HepG2 (cell line): Measurements from ENCODE around the gene SLC4A9. TPM values are rescaled to one million over a fixed set of nuclear protein-coding genes. Genes with fewer than 3 reads are reported as not detected.

ENCODE experiments used
- ATAC-seq: fragments of 200-7000 bp; cut with Tn5 transposase; 3 replicates; pipeline ENCODE4 v1.9.1; 2020; ENCODE audit warnings: mild to moderate bottlenecking, moderate library complexity
- BruUV-seq: library from RNA; stranded (reverse); fragments of 400-500 nt; replicated peaks from 2 replicates; lab custom pipeline; 2021; lab: Mats Ljungman, UMichigan
- CTCF ChIA-PET: fragments of 300-600 bp; formaldehyde crosslinking; extraction: SDS; loops from one replicate; lab custom pipeline; 2021; ENCODE audit warnings: low total read pairs, inconsistent platforms, low intra/inter-chr PET ratio; lab: Yijun Ruan, JAX
- POLR2A ChIA-PET: fragments of 350-600 bp; sonication (Branson Sonifier 250); formaldehyde crosslinking; loops from one replicate; lab custom pipeline; 2020; ENCODE audit warnings: antibody characterized with exemption, inconsistent platforms; lab: Yijun Ruan, JAX
- DNase-seq: peaks from one replicate; pipeline ENCODE4 v3.0.0-alpha.2; 2015; ENCODE audit warnings: low spot score
- FAIRE-seq: peaks from 3 replicates; lab custom pipeline; 2011; peaks lifted over from hg19 to GRCh38; lab: Jason Lieb, UNC
- H2AFZ ChIP-seq: one replicate; pipeline ENCODE4 v1.6.1; 2011; ENCODE audit warnings: low read length, inconsistent platforms
- H3K27ac ChIP-seq: fragments of 300-600 bp; 3 replicates; pipeline ENCODE4 v1.8.0; 2011; ENCODE audit warnings: mixed run types, mild to moderate bottlenecking, mixed read lengths, low read length, inconsistent platforms; ENCODE audit not compliant: insufficient read depth; ENCODE audit errors: extremely low read length
- H3K27me3 ChIP-seq, 2 experiments: fragments of 200-600 bp in 1 of 2; 2 replicates in 1 of 2; 3 replicates in 1 of 2; pipeline versions ENCODE4 v1.6.0 to v1.8.0; 2011; ENCODE audit warnings: low read length in 2 of 2, mild to moderate bottlenecking in 2 of 2, moderate library complexity in 2 of 2, inconsistent platforms in 1 of 2; ENCODE audit not compliant: insufficient read depth in 2 of 2, control insufficient read depth in 1 of 2
- H3K36me3 ChIP-seq, 2 experiments: fragments of 200-600 bp in 1 of 2; replicated peaks in 1 of 2; 2 replicates in 1 of 2; 3 replicates in 1 of 2; pipeline versions ENCODE4 v1.5.1 to v1.8.0; 2011; ENCODE audit warnings: low read length in 2 of 2, inconsistent platforms in 1 of 2; ENCODE audit not compliant: insufficient read depth in 2 of 2, control insufficient read depth in 1 of 2
- H3K4me1 ChIP-seq: 2 replicates; pipeline ENCODE4 v1.5.1; 2012; ENCODE audit warnings: low read length, inconsistent platforms; ENCODE audit not compliant: insufficient read depth
- H3K4me2 ChIP-seq: 2 replicates; pipeline ENCODE4 v1.6.0; 2011; ENCODE audit warnings: low read depth, low read length, inconsistent platforms
- H3K4me3 ChIP-seq, 3 experiments: fragments of 200-600 bp in 1 of 3; sonication (generic), shearing (Covaris generic) in 1 of 3; replicated peaks in 1 of 3; 2 replicates each; pipeline ENCODE4 v1.5.1; 2011 to 2016; ENCODE audit warnings: low read length in 3 of 3, inconsistent platforms in 2 of 3, low read depth in 2 of 3, mild to moderate bottlenecking in 2 of 3, control low read depth in 1 of 3, mixed read lengths in 1 of 3; ENCODE audit not compliant: insufficient read depth in 1 of 3
- H3K79me2 ChIP-seq: one replicate; pipeline ENCODE4 v1.6.1; 2011; ENCODE audit warnings: low read length, inconsistent platforms; ENCODE audit not compliant: insufficient read depth
- H3K9ac ChIP-seq: 2 replicates; pipeline ENCODE4 v1.6.0; 2011; ENCODE audit warnings: mild to moderate bottlenecking, low read depth, low read length, inconsistent platforms; ENCODE audit not compliant: insufficient read depth
- H3K9me3 ChIP-seq: 2 replicates; pipeline ENCODE4 v1.5.1; 2012; ENCODE audit warnings: mild to moderate bottlenecking, low read length
- H4K20me1 ChIP-seq: 2 replicates; pipeline ENCODE4 v1.6.0; 2011; ENCODE audit warnings: inconsistent platforms, mild to moderate bottlenecking, low read length, moderate library complexity; ENCODE audit not compliant: insufficient read depth
- BATF2 ChIP-seq: sonication (generic); formaldehyde crosslinking; IDR thresholded peaks from 2 replicates; pipeline ENCODE4 v1.8.0; 2022; ENCODE audit warnings: mild to moderate bottlenecking, missing genetic modification reagents, moderate library complexity
- CEBPG ChIP-seq: IDR thresholded peaks from 2 replicates; pipeline ENCODE4 v1.6.1; 2016
- FIP1L1 ChIP-seq: fragments of 200-400 bp; formaldehyde crosslinking; IDR thresholded peaks from 2 replicates; pipeline ENCODE4 v1.6.1; 2018; ENCODE audit warnings: low read depth, mild to moderate bottlenecking, low read length, moderate library complexity, borderline replicate concordance; ENCODE audit not compliant: insufficient read depth
- GATA4 ChIP-seq: sonication (generic); IDR thresholded peaks from 2 replicates; pipeline ENCODE4 v1.6.1; 2016; ENCODE audit warnings: antibody characterized with exemption, low read depth, borderline replicate concordance
- PRPF4 ChIP-seq: fragments of 200-400 bp; formaldehyde crosslinking; IDR thresholded peaks from 2 replicates; pipeline ENCODE4 v1.6.1; 2016; ENCODE audit warnings: low read length, low read depth; ENCODE audit not compliant: poor library complexity, severe bottlenecking
- SPEN ChIP-seq: sonication (generic); formaldehyde crosslinking; IDR thresholded peaks from 2 replicates; pipeline ENCODE4 v1.5.1; 2020; ENCODE audit warnings: low read depth, mild to moderate bottlenecking, missing genetic modification reagents
- STAT5B ChIP-seq: sonication (generic); formaldehyde crosslinking; IDR thresholded peaks from 2 replicates; pipeline ENCODE4 v1.4.0; 2020; ENCODE audit warnings: missing genetic modification reagents
- ZBTB37 ChIP-seq: sonication (generic); formaldehyde crosslinking; IDR thresholded peaks from 2 replicates; pipeline ENCODE4 v1.4.0; 2020; ENCODE audit warnings: mild to moderate bottlenecking, missing genetic modification reagents
- ZNF329 ChIP-seq: sonication (generic); formaldehyde crosslinking; IDR thresholded peaks from 2 replicates; pipeline ENCODE4 v1.9.0; 2021; ENCODE audit warnings: low read depth, mild to moderate bottlenecking, missing genetic modification reagents
- ZNF33B ChIP-seq: sonication (generic); formaldehyde crosslinking; IDR thresholded peaks from 2 replicates; pipeline ENCODE4 v1.5.1; 2020; ENCODE audit warnings: mild to moderate bottlenecking, missing genetic modification reagents
- ZNF484 ChIP-seq: sonication (generic); formaldehyde crosslinking; IDR thresholded peaks from 2 replicates; pipeline ENCODE4 v1.5.1; 2020; ENCODE audit warnings: mild to moderate bottlenecking, low read depth, missing genetic modification reagents, borderline replicate concordance
- ZNF496 ChIP-seq: sonication (generic); formaldehyde crosslinking; IDR thresholded peaks from 2 replicates; pipeline ENCODE4 v1.8.1; 2023; ENCODE audit warnings: mild to moderate bottlenecking, moderate library complexity, missing genetic modification reagents; ENCODE audit not compliant: insufficient replicate concordance
- ZNF549 ChIP-seq: sonication (generic); formaldehyde crosslinking; IDR thresholded peaks from 2 replicates; pipeline ENCODE4 v1.5.0; 2020; ENCODE audit warnings: missing genetic modification reagents
- ZNF580 ChIP-seq: IDR thresholded peaks from 2 replicates; pipeline ENCODE4 v1.6.1; 2016; ENCODE audit warnings: low read depth, borderline replicate concordance
- ZNF768 ChIP-seq: sonication (generic); formaldehyde crosslinking; IDR thresholded peaks from 2 replicates; pipeline ENCODE4 v1.4.0; 2020; ENCODE audit warnings: missing genetic modification reagents
- WGBS: methylation state at CpG from one replicate; pipeline ENCODE4 v1.1.6; 2017; ENCODE audit warnings: low lambda C conversion rate; 5-methylcytosine and 5-hydroxymethylcytosine counted together
- in situ Hi-C: cut with HindIII; loops from 2 replicates; pipeline ENCODE4 v1.10.0; 2017; ENCODE audit warnings: low pct_unique_long_range_greater_than_20kb; ENCODE audit not compliant: extremely low pct_ligation_motif_present
- intact Hi-C: fragments of 100-400 bp; cut with micrococcal nuclease; formaldehyde crosslinking; loops from one replicate; pipeline ENCODE4 v1.10.0; 2022; ENCODE audit not compliant: unreplicated experiment
- polyA plus RNA-seq, 8 experiments: library from polyadenylated mRNA; depleted of rRNA in 3 of 8; stranded (reverse) in 7 of 8; unstranded in 1 of 8; fragments of >200 nt; fragmentation: Illumina TruSeq in 4 of 8; extraction: Trizol in 4 of 8; gene quantifications; 2 replicates each; pipeline versions ENCODE4 v1.2.1 to v1.2.3, GENCODE V29; 2011 to 2016; ENCODE audit warnings: low read depth in 4 of 8, missing spikeins in 1 of 8, mixed read lengths in 1 of 8; ENCODE audit not compliant: insufficient read depth in 1 of 8
- total RNA-seq, 5 experiments: library from RNA; depleted of rRNA; stranded (reverse); fragments of >200 nt; fragmentation: Illumina TruSeq; extraction: Trizol; gene quantifications; 2 replicates each; pipeline ENCODE4 v1.2.3, GENCODE V29; 2016; ENCODE audit warnings: low read depth in 1 of 5

SLC4A9 gene
- total and polyA plus RNA-seq, 2 of the 13 experiments (the other 11 are each of a cell fraction or from before 2014, with no cell fraction given) = not detected

- Histone ChIP-seq H3K4me1 (peaks cover 48% of the 10 kb centered on the region), H3K9ac (no peak overlapping the region), H3K36me3 (no peaks in the 10 kb centered on the region), H3K4me2 (no peak overlapping the region), H3K27me3 (no peaks in the 10 kb centered on the region), H4K20me1 (no peaks in the 10 kb centered on the region), H2AFZ (no peak overlapping the region), H3K79me2 (no peaks in the 10 kb centered on the region), H3K4me3 (no peak overlapping the region), H3K27ac (no peak overlapping the region), H3K9me3 (no peaks in the 10 kb centered on the region)
- FAIRE-seq = no peak
- 41% methylated on average over 7 of the region's 7 CpGs for WGBS
- no peak for ATAC-seq
- TF ChIP-seq ZNF549 (CRISPR knock-in tag) (no peak), ZNF580 (CRISPR knock-in tag) (no peak), BATF2 (CRISPR knock-in tag) (no peak), FIP1L1 (no peak), ZNF768 (CRISPR knock-in tag) (no peak), SPEN (no peak), ZNF484 (CRISPR knock-in tag) (no peak), PRPF4 (no peak), CEBPG (CRISPR knock-in tag) (no peak), ZNF33B (no peak), STAT5B (CRISPR knock-in tag) (no peak), ZBTB37 (no peak), ZNF329 (CRISPR knock-in tag) (no peak), ZNF496 (CRISPR knock-in tag) (no peak), GATA4 (no peak)
- DNase-seq = no peak
- no TSS peak for BruUV-seq
- in situ Hi-C loops (no loop called here), intact Hi-C loops (no loop called here)
- ChIA-PET POLR2A (interaction anchor here (2.4 kb wide), 1 partner anchor 10 kb away, joined by 17 read pairs; the partner anchor contains the start of gene HBEGF), CTCF (no interaction called here)
Observed at GRCh38 chr5:140355546-140355945, 4.4 kb upstream of the SLC4A9 start.
